SK-N-SH treated with all-trans-retinoic acid at 6 μM for 48 hours (cell line): Measurements from ENCODE around the gene USH2A.

Source experiments
- ATAC-seq: fragments of 200-7000 bp; cut with Tn5 transposase; 3 replicates; pipeline ENCODE4 v1.9.1; 2020; ENCODE audit warnings: mild to moderate bottlenecking, moderate library complexity
- BACH2 ChIP-seq: fragments of 250-450 bp; sonication (Bioruptor Pico); IDR thresholded peaks from 2 replicates; pipeline ENCODE4 v1.9.0; 2021; ENCODE audit warnings: mild to moderate bottlenecking, borderline replicate concordance
- PPARA ChIP-seq: fragments of 250-450 bp; sonication (Bioruptor Pico); IDR thresholded peaks from 2 replicates; pipeline ENCODE4 v1.5.0; 2020; ENCODE audit warnings: mild to moderate bottlenecking, borderline replicate concordance
- RARB ChIP-seq: fragments of 250-450 bp; sonication (Bioruptor Pico); IDR thresholded peaks from 2 replicates; pipeline ENCODE4 v1.8.0; 2021; ENCODE audit warnings: mild to moderate bottlenecking, moderate library complexity
- TCF4 ChIP-seq: fragments of 250-450 bp; sonication (Bioruptor Pico); IDR thresholded peaks from 2 replicates; pipeline ENCODE4 v1.8.0; 2021; ENCODE audit warnings: mild to moderate bottlenecking, moderate library complexity, borderline replicate concordance
- TOX ChIP-seq: fragments of 250-450 bp; sonication (Bioruptor Pico); IDR thresholded peaks from 2 replicates; pipeline ENCODE4 v1.8.0; 2021; ENCODE audit warnings: mild to moderate bottlenecking, moderate library complexity, borderline replicate concordance
- ZC3H10 ChIP-seq: fragments of 250-450 bp; sonication (Bioruptor Pico); IDR thresholded peaks from 2 replicates; pipeline ENCODE4 v1.5.1; 2021; ENCODE audit warnings: mild to moderate bottlenecking, moderate library complexity
- ZNF565 ChIP-seq: fragments of 450-650 bp; formaldehyde crosslinking; conservative IDR thresholded peaks from 2 replicates; pipeline ENCODE4 v1.5.0; 2020; ENCODE audit warnings: low read depth, mild to moderate bottlenecking, moderate library complexity
- ZNF70 ChIP-seq: fragments of 450-650 bp; formaldehyde crosslinking; IDR thresholded peaks from 2 replicates; pipeline ENCODE4 v1.5.0; 2020; ENCODE audit warnings: mild to moderate bottlenecking, moderate library complexity
- ZNF8 ChIP-seq: fragments of 450-650 bp; formaldehyde crosslinking; IDR thresholded peaks from 2 replicates; pipeline ENCODE4 v1.5.0; 2020; ENCODE audit warnings: mild to moderate bottlenecking, moderate library complexity
- TF ChIP-seq, protein P1 (sequence below): fragments of 250-450 bp; sonication (Bioruptor Pico); IDR thresholded peaks from 2 replicates; pipeline ENCODE4 v1.5.0; 2020; ENCODE audit warnings: mild to moderate bottlenecking, moderate library complexity
- TF ChIP-seq, protein P2 (sequence below): fragments of 250-450 bp; sonication (Bioruptor Pico); IDR thresholded peaks from 2 replicates; pipeline ENCODE4 v1.8.0; 2020; ENCODE audit warnings: mild to moderate bottlenecking, moderate library complexity, borderline replicate concordance
- TF ChIP-seq, protein P3 (sequence below): fragments of 250-450 bp; sonication (Bioruptor Pico); IDR thresholded peaks from 2 replicates; pipeline ENCODE4 v1.8.0; 2021; ENCODE audit warnings: low read depth, mild to moderate bottlenecking, moderate library complexity, borderline replicate concordance
- TF ChIP-seq, protein P4 (sequence below): fragments of 250-450 bp; sonication (Bioruptor Pico); IDR thresholded peaks from 2 replicates; pipeline ENCODE4 v1.5.1; 2020; ENCODE audit warnings: low read depth, mild to moderate bottlenecking, moderate library complexity

Gene USH2A

DNA sequence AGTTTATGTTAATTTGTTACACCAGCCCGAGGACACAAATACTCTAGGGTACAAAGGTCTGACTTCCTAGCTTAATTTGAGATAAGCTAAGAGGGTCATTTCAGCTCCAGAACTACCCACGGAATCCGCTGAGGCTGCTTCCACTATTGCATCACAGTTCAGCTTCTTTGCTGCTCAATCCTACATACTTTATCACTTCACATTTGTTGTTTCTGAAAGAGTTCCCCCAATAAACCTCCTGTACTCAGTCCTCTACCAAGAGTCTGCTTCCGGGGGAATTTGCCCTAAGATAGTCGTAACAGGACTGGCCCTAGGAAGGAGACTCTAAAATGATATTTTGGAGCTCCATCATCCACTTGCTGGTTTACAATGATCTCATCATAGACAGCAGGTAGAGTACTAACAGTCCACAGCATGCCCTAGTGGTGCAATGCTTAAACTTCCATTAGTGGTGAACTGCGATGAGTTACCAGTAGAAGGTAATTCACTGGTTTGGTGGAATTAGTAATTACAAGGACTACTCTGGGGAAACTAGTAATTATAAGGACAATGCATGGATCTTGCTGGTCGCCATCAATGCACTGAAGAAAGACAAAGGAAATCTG, 229.3 kb downstream of the USH2A start:
- ATAC-seq, result peak; percentile 75
- TF ChIP-seq, protein P1, sequence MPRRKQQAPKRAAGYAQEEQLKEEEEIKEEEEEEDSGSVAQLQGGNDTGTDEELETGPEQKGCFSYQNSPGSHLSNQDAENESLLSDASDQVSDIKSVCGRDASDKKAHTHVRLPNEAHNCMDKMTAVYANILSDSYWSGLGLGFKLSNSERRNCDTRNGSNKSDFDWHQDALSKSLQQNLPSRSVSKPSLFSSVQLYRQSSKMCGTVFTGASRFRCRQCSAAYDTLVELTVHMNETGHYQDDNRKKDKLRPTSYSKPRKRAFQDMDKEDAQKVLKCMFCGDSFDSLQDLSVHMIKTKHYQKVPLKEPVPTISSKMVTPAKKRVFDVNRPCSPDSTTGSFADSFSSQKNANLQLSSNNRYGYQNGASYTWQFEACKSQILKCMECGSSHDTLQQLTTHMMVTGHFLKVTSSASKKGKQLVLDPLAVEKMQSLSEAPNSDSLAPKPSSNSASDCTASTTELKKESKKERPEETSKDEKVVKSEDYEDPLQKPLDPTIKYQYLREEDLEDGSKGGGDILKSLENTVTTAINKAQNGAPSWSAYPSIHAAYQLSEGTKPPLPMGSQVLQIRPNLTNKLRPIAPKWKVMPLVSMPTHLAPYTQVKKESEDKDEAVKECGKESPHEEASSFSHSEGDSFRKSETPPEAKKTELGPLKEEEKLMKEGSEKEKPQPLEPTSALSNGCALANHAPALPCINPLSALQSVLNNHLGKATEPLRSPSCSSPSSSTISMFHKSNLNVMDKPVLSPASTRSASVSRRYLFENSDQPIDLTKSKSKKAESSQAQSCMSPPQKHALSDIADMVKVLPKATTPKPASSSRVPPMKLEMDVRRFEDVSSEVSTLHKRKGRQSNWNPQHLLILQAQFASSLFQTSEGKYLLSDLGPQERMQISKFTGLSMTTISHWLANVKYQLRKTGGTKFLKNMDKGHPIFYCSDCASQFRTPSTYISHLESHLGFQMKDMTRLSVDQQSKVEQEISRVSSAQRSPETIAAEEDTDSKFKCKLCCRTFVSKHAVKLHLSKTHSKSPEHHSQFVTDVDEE, result no peak
- TF ChIP-seq, protein P2, sequence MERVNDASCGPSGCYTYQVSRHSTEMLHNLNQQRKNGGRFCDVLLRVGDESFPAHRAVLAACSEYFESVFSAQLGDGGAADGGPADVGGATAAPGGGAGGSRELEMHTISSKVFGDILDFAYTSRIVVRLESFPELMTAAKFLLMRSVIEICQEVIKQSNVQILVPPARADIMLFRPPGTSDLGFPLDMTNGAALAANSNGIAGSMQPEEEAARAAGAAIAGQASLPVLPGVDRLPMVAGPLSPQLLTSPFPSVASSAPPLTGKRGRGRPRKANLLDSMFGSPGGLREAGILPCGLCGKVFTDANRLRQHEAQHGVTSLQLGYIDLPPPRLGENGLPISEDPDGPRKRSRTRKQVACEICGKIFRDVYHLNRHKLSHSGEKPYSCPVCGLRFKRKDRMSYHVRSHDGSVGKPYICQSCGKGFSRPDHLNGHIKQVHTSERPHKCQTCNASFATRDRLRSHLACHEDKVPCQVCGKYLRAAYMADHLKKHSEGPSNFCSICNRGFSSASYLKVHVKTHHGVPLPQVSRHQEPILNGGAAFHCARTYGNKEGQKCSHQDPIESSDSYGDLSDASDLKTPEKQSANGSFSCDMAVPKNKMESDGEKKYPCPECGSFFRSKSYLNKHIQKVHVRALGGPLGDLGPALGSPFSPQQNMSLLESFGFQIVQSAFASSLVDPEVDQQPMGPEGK (CRISPR knock-in tag), result no peak
- TF ChIP-seq, protein P3, sequence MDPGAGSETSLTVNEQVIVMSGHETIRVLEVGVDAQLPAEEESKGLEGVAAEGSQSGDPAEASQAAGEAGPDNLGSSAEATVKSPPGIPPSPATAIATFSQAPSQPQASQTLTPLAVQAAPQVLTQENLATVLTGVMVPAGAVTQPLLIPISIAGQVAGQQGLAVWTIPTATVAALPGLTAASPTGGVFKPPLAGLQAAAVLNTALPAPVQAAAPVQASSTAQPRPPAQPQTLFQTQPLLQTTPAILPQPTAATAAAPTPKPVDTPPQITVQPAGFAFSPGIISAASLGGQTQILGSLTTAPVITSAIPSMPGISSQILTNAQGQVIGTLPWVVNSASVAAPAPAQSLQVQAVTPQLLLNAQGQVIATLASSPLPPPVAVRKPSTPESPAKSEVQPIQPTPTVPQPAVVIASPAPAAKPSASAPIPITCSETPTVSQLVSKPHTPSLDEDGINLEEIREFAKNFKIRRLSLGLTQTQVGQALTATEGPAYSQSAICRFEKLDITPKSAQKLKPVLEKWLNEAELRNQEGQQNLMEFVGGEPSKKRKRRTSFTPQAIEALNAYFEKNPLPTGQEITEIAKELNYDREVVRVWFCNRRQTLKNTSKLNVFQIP (CRISPR knock-in tag), result no peak
- TF ChIP-seq ZNF70 (no peak), PPARA (CRISPR knock-in tag) (no peak), ZNF565 (CRISPR knock-in tag) (no peak), ZNF8 (CRISPR knock-in tag) (no peak)

DNA sequence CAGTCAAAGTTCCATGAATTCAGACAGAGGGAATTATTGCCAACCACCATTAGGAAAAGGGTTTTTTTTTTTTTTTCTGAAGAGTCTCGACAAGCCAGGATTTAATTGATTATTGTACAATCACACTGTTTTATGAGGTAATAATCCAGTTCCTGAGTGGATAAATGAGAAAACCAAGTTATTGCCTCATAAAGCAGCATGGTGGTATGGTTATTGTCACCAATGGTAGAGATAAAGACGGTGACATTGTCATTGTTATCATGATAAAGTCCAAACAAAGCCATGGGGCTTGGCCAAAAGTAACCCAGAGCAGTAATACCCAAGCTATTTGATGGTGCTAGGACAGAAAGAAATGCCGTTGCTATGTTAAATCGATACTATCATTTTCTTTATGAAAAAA, 232.8 kb downstream of the USH2A start:
- ATAC-seq, result no peak
- TF ChIP-seq TOX (CRISPR knock-in tag), result no peak
- TF ChIP-seq ZNF8 (CRISPR knock-in tag), result no peak
- TF ChIP-seq PPARA (CRISPR knock-in tag), result no peak
- TF ChIP-seq, protein P4, sequence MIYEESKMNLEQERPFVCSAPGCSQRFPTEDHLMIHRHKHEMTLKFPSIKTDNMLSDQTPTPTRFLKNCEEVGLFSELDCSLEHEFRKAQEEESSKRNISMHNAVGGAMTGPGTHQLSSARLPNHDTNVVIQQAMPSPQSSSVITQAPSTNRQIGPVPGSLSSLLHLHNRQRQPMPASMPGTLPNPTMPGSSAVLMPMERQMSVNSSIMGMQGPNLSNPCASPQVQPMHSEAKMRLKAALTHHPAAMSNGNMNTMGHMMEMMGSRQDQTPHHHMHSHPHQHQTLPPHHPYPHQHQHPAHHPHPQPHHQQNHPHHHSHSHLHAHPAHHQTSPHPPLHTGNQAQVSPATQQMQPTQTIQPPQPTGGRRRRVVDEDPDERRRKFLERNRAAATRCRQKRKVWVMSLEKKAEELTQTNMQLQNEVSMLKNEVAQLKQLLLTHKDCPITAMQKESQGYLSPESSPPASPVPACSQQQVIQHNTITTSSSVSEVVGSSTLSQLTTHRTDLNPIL (CRISPR knock-in tag), result no peak
- TF ChIP-seq, protein P1, result peak; percentile 67; the same call in 1 of the 2 replicates
- TF ChIP-seq RARB (CRISPR knock-in tag), result no peak
- no peak for TF ChIP-seq BACH2
- peak; percentile 85; the same call in 1 of the 2 replicates for TF ChIP-seq TCF4 (CRISPR knock-in tag)

DNA sequence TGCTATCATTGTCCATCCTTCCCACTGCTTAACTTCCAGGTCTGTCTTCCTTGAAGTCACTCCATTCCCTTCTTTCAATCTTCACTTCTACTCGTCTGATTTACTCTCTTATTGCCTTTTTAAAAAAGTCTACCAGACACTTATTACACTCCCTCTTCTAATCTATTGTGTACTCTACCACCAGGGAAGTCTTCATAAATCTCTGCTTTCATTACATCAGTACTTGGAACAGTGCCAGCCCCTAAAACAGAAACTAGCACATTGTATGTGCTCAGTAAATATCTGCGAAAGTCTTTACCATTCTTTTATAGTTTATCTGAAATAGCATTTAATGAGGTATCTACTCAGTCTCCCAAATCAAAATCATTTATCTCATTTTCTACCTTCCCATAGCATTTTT, 236.4 kb downstream of the USH2A start:
- no peak for ATAC-seq
- no peak for TF ChIP-seq ZC3H10 (CRISPR knock-in tag)
- TF ChIP-seq, protein P1, result no peak
- no peak for TF ChIP-seq ZNF8 (CRISPR knock-in tag)
- TF ChIP-seq, protein P3 (CRISPR knock-in tag), result no peak
